Measurements from ENCODE around the gene TMEM150A.

The TMEM150A gene

DNA sequence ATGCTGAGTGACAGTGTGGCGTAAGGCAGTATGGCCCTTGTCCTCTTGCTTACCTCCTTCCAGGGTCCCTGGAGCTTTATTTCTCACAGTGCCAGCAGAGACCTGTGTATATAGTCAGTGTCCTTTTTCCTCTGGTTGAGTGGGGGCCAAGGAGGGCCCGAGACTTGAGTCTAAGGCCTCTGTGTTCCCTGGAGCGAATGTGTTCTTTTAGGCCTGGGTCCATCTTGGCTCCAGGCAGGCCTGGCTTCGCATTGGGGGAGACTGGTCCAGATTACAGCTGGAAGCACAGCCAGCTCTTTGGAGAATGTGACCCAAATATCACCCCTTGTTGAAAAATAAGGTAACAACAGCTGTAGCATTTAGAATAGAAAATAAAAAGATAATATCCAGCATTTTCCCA is 13.3 kb downstream of the TMEM150A start:
- H3K4me3 ChIP-seq (ENCODE audit: low read length) = no peak overlapping the region
- peaks cover 4% of the 10 kb centered on the region for H3K4me1 ChIP-seq (ENCODE audit: control insufficient read depth, low read depth, low read length)
- no peak overlapping the region for H3K27ac ChIP-seq (ENCODE audit: low read length)
- H3K9me3 ChIP-seq (ENCODE audit: control insufficient read depth, low read depth, low read length) = no peaks in the 10 kb centered on the region
- H3K36me3 ChIP-seq (ENCODE audit: control insufficient read depth, low read depth, low read length) = no peaks in the 10 kb centered on the region
- H3K9ac ChIP-seq (ENCODE audit: low read length) = no peak overlapping the region
- H3K27me3 ChIP-seq (ENCODE audit: control insufficient read depth, insufficient read depth, low read length) = peaks cover 36% of the 10 kb centered on the region

DNA sequence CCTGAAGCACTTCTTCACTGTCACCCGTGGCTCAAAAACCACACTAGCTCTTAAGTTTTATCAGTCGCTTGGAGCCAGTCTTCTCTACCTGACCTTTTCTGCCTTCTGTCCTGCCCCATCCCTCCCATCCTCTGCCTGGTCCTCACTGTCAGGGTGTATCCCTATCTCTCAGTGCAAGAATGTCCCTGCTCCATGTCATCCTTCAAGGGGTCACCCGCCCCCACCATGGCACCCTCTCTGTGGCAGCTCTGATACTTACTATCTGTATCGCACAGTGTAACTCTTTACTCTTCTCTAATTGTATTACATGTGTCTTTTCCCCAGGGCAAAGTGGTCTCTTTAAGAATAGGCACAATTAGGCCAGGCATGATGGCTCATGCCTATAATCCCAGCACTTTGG is 13.9 kb downstream of the TMEM150A start:
- Histone ChIP-seq H3K27me3 (ENCODE audit: control insufficient read depth, insufficient read depth, low read length) (peaks cover 41% of the 10 kb centered on the region), H3K9me3 (ENCODE audit: control insufficient read depth, low read depth, low read length) (no peaks in the 10 kb centered on the region), H3K36me3 (ENCODE audit: control insufficient read depth, low read depth, low read length) (no peaks in the 10 kb centered on the region), H3K9ac (ENCODE audit: low read length) (no peak overlapping the region), H3K4me3 (ENCODE audit: low read length) (no peak overlapping the region), H3K27ac (ENCODE audit: low read length) (no peak overlapping the region), H3K4me1 (ENCODE audit: control insufficient read depth, low read depth, low read length) (peaks cover 4% of the 10 kb centered on the region)

DNA sequence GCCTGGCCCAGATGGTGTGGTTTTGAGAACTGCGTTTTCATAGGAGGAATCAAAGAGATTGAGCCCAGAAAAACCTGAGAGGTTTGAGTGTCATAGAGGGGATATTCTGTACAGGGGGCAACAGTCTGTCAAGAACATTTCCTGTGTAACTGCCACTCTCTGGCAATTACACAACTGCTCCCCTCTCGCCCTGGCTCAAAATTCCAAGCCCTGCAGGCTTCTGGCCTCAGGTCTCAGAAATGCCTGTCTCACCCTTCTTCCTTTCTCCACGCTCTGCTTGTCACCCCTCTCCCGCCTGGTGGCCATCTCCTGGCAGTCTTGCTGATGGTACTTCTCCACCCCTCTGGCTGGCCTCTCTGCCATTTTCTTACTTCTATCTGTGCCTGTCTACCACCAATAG is 14.3 kb downstream of the TMEM150A start:
- H3K27me3 ChIP-seq (ENCODE audit: control insufficient read depth, insufficient read depth, low read length) = peaks cover 45% of the 10 kb centered on the region
- H3K4me1 ChIP-seq (ENCODE audit: control insufficient read depth, low read depth, low read length) = peaks cover 4% of the 10 kb centered on the region
- no peak overlapping the region for H3K9ac ChIP-seq (ENCODE audit: low read length)
- H3K9me3 ChIP-seq (ENCODE audit: control insufficient read depth, low read depth, low read length) = no peaks in the 10 kb centered on the region
- no peaks in the 10 kb centered on the region for H3K36me3 ChIP-seq (ENCODE audit: control insufficient read depth, low read depth, low read length)
- no peak overlapping the region for H3K27ac ChIP-seq (ENCODE audit: low read length)
- no peak overlapping the region for H3K4me3 ChIP-seq (ENCODE audit: low read length)

DNA sequence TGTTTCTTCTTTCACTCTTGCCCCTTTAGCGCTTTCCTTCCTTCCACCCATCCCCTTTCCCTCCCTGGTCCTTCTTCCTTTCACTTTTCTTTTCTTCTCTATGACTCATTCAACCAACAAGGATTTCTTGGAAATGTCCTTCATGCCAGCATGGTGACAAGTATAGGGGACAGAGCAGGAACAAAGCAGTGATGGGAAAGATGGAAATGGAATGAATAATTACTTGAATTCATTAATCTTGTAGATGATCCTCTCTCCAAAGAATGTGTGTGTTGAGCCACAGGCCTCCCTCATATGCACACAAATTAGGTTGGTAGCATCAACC is 16.8 kb downstream of the TMEM150A start:
- Histone ChIP-seq H3K4me3 (ENCODE audit: low read length) (no peak overlapping the region), H3K27me3 (ENCODE audit: control insufficient read depth, insufficient read depth, low read length) (peaks cover 52% of the 10 kb centered on the region), H3K4me1 (ENCODE audit: control insufficient read depth, low read depth, low read length) (peaks cover 4% of the 10 kb centered on the region)

DNA sequence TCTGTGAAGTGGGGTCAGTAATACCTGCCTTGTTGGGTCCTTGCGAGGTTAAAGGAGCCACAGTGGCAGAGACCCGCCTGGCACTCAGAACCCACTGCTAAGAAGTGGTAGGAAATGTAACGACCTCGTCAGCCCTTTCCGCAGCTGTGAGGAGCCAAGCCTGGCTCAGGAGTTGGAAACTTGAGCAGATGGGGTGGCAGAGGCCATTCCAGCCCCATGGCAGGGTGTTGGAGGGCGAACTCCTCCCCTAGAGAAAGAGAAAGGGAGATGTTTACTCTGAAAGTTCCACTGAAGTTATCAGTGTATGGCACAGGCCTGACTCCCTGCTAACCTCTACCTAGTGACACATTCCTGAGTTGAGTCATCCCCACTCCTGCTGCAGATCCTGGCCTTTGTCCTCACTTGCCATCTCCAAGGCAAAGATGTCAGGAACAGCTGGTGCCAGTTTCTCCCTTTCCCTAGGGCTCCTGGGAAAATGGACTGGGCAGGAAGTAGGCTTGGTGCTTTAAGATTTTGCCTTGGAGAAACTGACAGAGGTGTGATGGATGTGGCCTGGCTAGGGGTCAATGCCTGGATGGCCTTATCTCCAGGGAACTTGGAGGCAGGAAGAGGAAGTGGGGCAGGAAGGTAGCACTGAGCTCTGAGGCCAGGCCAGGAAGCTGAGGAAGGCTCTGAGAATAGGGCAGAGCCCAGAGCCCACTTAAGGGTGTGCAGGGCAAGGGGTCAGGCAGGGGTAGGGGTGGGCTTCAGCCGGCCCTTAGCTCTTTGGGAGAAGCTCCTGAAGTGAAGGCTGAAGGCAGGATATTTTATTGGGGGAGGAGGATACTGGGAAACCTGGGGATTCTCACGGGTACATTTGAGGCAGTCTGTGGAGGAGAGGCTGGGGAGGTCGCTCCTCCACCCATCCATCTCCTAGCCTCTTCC is 17.4 kb downstream of the TMEM150A start:
- H3K4me1 ChIP-seq (ENCODE audit: control insufficient read depth, low read depth, low read length) = peaks cover 4% of the 10 kb centered on the region
- H3K36me3 ChIP-seq (ENCODE audit: control insufficient read depth, low read depth, low read length) = no peaks in the 10 kb centered on the region
- H3K27ac ChIP-seq (ENCODE audit: low read length) = no peak overlapping the region
- peaks cover 46% of the 10 kb centered on the region for H3K27me3 ChIP-seq (ENCODE audit: control insufficient read depth, insufficient read depth, low read length)
- H3K9me3 ChIP-seq (ENCODE audit: control insufficient read depth, low read depth, low read length) = no peaks in the 10 kb centered on the region
- H3K4me3 ChIP-seq (ENCODE audit: low read length) = peak overlapping the region; percentile 52
- H3K9ac ChIP-seq (ENCODE audit: low read length) = no peak overlapping the region

More for the DNA sequence above, 16.8 kb downstream of the TMEM150A start:
- H3K27ac ChIP-seq (ENCODE audit: low read length) = no peak overlapping the region
- H3K9me3 ChIP-seq (ENCODE audit: control insufficient read depth, low read depth, low read length) = no peaks in the 10 kb centered on the region
- H3K9ac ChIP-seq (ENCODE audit: low read length) = no peak overlapping the region
- H3K36me3 ChIP-seq (ENCODE audit: control insufficient read depth, low read depth, low read length) = no peaks in the 10 kb centered on the region

DNA sequence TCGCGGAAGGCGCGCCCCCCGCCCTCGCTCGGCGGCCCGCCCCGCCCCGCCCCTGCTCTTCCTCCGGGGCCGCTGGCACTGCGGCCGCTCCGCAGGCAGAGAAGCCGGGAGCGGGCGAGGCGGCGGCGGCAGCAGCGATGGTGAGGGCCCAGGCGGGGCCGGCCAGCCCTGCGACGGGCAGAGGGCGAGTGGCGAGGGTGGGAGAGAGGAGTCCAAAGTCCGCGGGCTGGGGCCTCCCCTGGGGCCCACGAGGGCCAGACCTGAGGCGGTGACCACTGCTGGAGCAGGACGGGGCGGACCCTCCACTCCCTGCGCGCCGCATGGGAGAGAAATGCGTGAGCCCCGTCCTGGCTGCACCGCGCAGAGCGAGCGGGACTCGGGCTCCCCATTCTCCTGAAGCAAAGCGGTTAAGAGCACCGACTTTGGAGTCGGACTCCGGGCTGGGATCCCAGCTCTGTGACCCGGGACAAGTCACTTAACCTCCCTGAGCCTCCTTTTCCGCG is 18.1 kb downstream of the TMEM150A start, which contains the start of gene VAMP5:
Gene VAMP5, plus strand, starts transcription at position 78 of the 503 bp plus-strand sequence. Its CDS starts 60 bp downstream, at position 138.
- no peak within 1 kb of the TSS for H3K27ac ChIP-seq (ENCODE audit: low read length)
- H3K4me3 ChIP-seq (ENCODE audit: low read length) = peak within 1 kb of the TSS; percentile 52
- H3K36me3 ChIP-seq (ENCODE audit: control insufficient read depth, low read depth, low read length) = no peaks in the 10 kb centered on the region
- H3K9ac ChIP-seq (ENCODE audit: low read length) = no peak within 1 kb of the TSS
- H3K4me1 ChIP-seq (ENCODE audit: control insufficient read depth, low read depth, low read length) = peaks cover 8% of the 10 kb centered on the region
- no peaks in the 10 kb centered on the region for H3K9me3 ChIP-seq (ENCODE audit: control insufficient read depth, low read depth, low read length)
- H3K27me3 ChIP-seq (ENCODE audit: control insufficient read depth, insufficient read depth, low read length) = peaks cover 44% of the 10 kb centered on the region

DNA sequence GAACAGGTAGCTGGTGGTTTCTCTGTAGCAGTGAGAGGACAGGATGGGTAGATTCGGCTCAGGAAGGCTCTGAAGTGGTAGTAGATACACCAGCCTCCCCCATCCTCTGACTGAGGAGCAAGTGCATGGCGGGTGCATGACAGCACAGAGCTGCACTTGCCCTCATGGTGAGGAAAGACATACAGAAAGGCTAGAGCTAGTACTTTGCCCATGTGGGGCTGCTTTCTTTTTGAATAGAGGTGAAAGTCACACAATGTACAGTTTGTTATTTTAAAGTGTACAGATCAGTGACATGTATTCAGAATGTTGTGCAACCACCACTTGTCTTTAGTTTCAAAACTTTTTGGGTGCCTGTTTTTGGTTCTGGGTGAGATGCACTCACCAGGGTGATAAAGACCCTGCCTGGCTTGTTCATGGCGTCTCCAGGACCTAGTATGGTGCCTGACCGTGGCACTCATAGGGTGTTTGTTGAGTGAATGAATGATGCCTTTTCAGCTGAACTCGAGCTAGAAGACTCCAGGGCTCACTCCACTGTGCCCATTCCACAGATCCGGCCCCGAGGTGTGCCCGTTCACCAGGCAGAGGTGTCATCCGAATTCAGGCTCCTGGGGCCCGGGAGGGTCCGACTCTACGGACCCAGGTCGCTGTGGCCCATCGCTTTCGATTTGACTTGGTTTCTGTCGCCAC is 18.7 kb downstream of the TMEM150A start:
- no peaks in the 10 kb centered on the region for H3K9me3 ChIP-seq (ENCODE audit: control insufficient read depth, low read depth, low read length)
- H3K27me3 ChIP-seq (ENCODE audit: control insufficient read depth, insufficient read depth, low read length) = peaks cover 44% of the 10 kb centered on the region
- H3K4me3 ChIP-seq (ENCODE audit: low read length) = peak overlapping the region; percentile 52
- H3K4me1 ChIP-seq (ENCODE audit: control insufficient read depth, low read depth, low read length) = peaks cover 14% of the 10 kb centered on the region
- no peak overlapping the region for H3K27ac ChIP-seq (ENCODE audit: low read length)
- no peak overlapping the region for H3K9ac ChIP-seq (ENCODE audit: low read length)
- H3K36me3 ChIP-seq (ENCODE audit: control insufficient read depth, low read depth, low read length) = no peaks in the 10 kb centered on the region

DNA sequence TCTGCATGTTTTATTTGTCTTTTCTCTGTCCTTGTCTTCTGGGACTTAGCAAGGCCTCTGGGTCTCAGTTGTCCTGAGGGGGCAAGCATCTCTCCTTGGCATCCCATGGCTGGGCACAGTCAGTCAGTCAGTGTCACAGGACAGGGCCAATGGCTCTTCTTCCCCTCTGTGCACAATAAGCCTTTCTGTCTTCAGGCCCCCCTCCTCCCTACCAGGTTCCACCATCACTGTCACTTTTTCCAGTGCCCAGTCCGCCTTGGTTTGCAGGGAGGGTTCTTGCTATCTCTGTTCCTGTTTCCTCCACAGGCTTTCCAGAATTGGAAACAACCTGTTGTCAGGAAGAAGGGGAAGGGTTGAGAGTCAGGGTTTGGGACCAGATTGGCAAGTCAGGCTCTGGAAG is 20.0 kb downstream of the TMEM150A start:
- Histone ChIP-seq H3K36me3 (ENCODE audit: control insufficient read depth, low read depth, low read length) (no peaks in the 10 kb centered on the region), H3K9me3 (ENCODE audit: control insufficient read depth, low read depth, low read length) (no peaks in the 10 kb centered on the region), H3K9ac (ENCODE audit: low read length) (no peak overlapping the region), H3K27ac (ENCODE audit: low read length) (no peak overlapping the region), H3K27me3 (ENCODE audit: control insufficient read depth, insufficient read depth, low read length) (peaks cover 44% of the 10 kb centered on the region), H3K4me3 (ENCODE audit: low read length) (no peak overlapping the region), H3K4me1 (ENCODE audit: control insufficient read depth, low read depth, low read length) (peaks cover 27% of the 10 kb centered on the region)

DNA sequence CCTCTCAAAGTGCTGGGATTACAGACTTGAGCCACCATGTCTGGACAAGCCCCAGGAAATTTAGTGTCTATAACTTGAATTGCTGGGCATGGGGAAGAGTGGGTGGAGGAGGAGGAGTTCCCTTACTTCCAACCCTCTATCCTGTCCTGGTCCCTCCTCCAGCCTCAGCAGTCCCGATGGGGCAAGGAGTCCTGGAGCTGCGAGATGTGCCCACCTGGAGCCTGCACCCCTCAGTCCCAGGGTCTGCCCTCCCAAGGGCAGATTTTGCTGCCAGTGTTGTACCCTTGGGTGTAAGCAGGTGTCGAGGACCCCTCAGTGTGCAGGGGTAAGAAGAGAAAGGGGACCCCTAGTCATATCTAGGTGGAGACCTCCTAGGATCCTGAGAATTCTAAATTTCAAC is 22.3 kb downstream of the TMEM150A start:
- peaks cover 29% of the 10 kb centered on the region for H3K4me1 ChIP-seq (ENCODE audit: control insufficient read depth, low read depth, low read length)
- H3K36me3 ChIP-seq (ENCODE audit: control insufficient read depth, low read depth, low read length) = no peaks in the 10 kb centered on the region
- no peak overlapping the region for H3K4me3 ChIP-seq (ENCODE audit: low read length)
- H3K9ac ChIP-seq (ENCODE audit: low read length) = no peak overlapping the region
- no peaks in the 10 kb centered on the region for H3K9me3 ChIP-seq (ENCODE audit: control insufficient read depth, low read depth, low read length)
- H3K27me3 ChIP-seq (ENCODE audit: control insufficient read depth, insufficient read depth, low read length) = peaks cover 37% of the 10 kb centered on the region
- H3K27ac ChIP-seq (ENCODE audit: low read length) = no peak overlapping the region

DNA sequence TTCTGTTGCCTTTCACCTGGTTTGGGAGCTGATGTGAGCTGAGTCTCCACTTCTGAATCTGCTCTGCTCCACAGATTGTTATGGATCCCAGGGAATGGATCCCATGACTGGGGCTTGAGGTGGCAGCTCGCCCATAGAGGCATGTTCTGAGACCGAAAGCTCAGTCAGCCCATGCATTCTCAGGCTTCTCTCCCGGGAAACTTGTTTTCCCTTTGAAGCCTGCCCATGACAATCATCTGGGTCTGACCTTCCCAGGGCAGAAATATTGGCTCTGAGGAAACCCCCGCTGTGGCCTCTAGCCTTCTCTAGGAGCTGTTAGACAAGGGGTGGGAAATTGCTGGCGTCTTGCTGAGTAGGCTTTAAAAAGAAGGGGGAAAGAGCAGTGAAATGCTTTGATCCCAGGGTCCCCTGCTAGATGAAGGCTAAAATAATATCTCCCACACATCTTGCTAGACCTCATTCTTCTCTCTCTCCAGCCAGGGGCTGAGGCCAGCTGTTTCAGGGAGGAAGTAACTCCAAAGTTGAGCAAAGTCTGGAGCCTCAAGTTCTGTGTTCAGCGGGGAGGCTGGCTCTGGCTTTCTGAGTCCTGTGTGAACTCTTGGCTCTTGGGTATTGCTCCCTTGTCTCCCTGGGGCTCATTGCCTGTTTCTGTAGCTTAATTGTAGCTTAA is 23.1 kb downstream of the TMEM150A start:
- no peak overlapping the region for H3K27ac ChIP-seq (ENCODE audit: low read length)
- H3K36me3 ChIP-seq (ENCODE audit: control insufficient read depth, low read depth, low read length) = no peaks in the 10 kb centered on the region
- no peak overlapping the region for H3K9ac ChIP-seq (ENCODE audit: low read length)
- H3K4me1 ChIP-seq (ENCODE audit: control insufficient read depth, low read depth, low read length) = peaks cover 25% of the 10 kb centered on the region
- H3K9me3 ChIP-seq (ENCODE audit: control insufficient read depth, low read depth, low read length) = no peaks in the 10 kb centered on the region
- peaks cover 29% of the 10 kb centered on the region for H3K27me3 ChIP-seq (ENCODE audit: control insufficient read depth, insufficient read depth, low read length)
- H3K4me3 ChIP-seq (ENCODE audit: low read length) = peak overlapping the region; percentile 10

Data from iPS-18a (cell line).